Gastroesophageal sphincter (tissue), 4 donors: ENCODE results near the gene ARID1B. TPM values are rescaled to one million over a fixed set of nuclear protein-coding genes. Genes with fewer than 3 reads are reported as not detected.

Experiments used
- ATAC-seq: fragments of 150-250 bp; one replicate; pipeline ENCODE4 v1.9.1; 2016; ENCODE audit warnings: mild to moderate bottlenecking, moderate library complexity
- H3K27ac ChIP-seq, 4 donors: fragments of 200-600 bp; sonication (generic) in 3 of 4; 1 replicate in 3 of 4; 2 replicates in 1 of 4; pipeline ENCODE4 v1.5.1; 2016 to 2019
- H3K27me3 ChIP-seq: fragments of 200-600 bp; sonication (generic); one replicate; pipeline ENCODE4 v1.5.1; 2019
- H3K36me3 ChIP-seq, 2 donors: fragments of 200-600 bp; sonication (generic); one replicate each; pipeline ENCODE4 v1.5.1; 2019; ENCODE audit warnings: control low read depth in 1 of 2
- H3K4me1 ChIP-seq, 3 donors: fragments of 200-600 bp; sonication (generic); 1 replicate in 2 of 3; 2 replicates in 1 of 3; pipeline ENCODE4 v1.5.1; 2016 to 2019; ENCODE audit warnings: control low read depth in 2 of 3
- H3K4me3 ChIP-seq, 2 donors: fragments of 200-600 bp; sonication (generic); one replicate each; pipeline ENCODE4 v1.5.1; 2019; ENCODE audit warnings: mild to moderate bottlenecking in 1 of 2, moderate library complexity in 1 of 2
- H3K9me3 ChIP-seq, 3 donors: fragments of 200-600 bp; sonication (generic); one replicate each; pipeline ENCODE4 v1.5.1; 2017 to 2019; ENCODE audit warnings: control low read depth in 2 of 3
- CTCF ChIP-seq, 4 experiments: fragments of 200-600 bp in 2 of 4; fragments of 450-650 bp in 2 of 4; sonication (generic) in 1 of 4; IDR thresholded peaks; one replicate each; pipeline ENCODE4 v1.5.1; 2017 to 2019; ENCODE audit warnings: antibody characterized with exemption in 4 of 4, mild to moderate bottlenecking in 2 of 4, moderate library complexity in 2 of 4
- EP300 ChIP-seq: sonication (generic); formaldehyde crosslinking; IDR thresholded peaks from one replicate; pipeline ENCODE4 v1.6.1; 2017; ENCODE audit warnings: antibody characterized with exemption, mild to moderate bottlenecking
- POLR2A ChIP-seq, 2 donors: fragments of 450-650 bp; IDR thresholded peaks; one replicate each; pipeline ENCODE4 v1.6.1; 2017; ENCODE audit warnings: antibody characterized with exemption in 2 of 2, mild to moderate bottlenecking in 2 of 2, moderate library complexity in 1 of 2
- POLR2AphosphoS5 ChIP-seq: sonication (generic); formaldehyde crosslinking; IDR thresholded peaks from one replicate; pipeline ENCODE4 v1.6.1; 2017; ENCODE audit warnings: antibody characterized with exemption
- WGBS, 2 donors: methylation state at CpG; one replicate each; pipeline ENCODE4 v1.1.5; 2018; ENCODE audit warnings: low coverage in 1 of 2; 5-methylcytosine and 5-hydroxymethylcytosine counted together
- total RNA-seq, 4 donors: library from RNA; depleted of rRNA; stranded (reverse); fragments of >200 nt; gene quantifications; one replicate each; pipeline ENCODE4 v1.1.0, GENCODE V29; 2016

The ARID1B gene
- total RNA-seq, 4 donors from 2014 or later, result 40.0 to 106 (median 79.7) TPM

DNA sequence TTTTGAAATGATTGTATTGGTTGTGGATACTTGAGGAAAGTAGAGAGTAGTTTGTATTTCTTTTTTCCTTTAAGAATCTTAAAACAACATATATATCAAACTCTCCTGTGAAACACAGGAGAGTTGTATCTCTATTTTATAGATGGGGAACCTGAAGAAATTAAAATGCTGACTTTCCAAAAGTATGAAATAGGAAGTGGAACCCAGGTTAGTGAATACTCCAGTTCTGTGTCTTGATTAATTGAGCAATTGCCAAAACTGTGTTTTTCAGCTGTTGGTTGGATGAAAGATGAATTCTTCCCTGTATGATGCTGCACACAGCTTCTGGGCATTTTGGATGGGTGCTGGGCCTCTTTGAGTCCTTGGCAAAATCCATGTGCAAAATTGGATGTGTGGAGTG lies 86.3 kb downstream of the ARID1B start:
- peaks cover 0 to 54% (median 4%) of the 10 kb centered on the region in 3 donors for H3K4me1 ChIP-seq
- no peaks in the 10 kb centered on the region for H3K27me3 ChIP-seq
- no peak for ATAC-seq
- H3K9me3 ChIP-seq, result no peaks in the 10 kb centered on the region
- H3K36me3 ChIP-seq, result no peaks in the 10 kb centered on the region
- TF ChIP-seq CTCF (IDR thresholded peaks at IDR 0.05), result no peak
- no peak for TF ChIP-seq EP300
- TF ChIP-seq POLR2A (IDR thresholded peaks at IDR 0.05), result no peak
- TF ChIP-seq POLR2AphosphoS5, result no peak
- H3K27ac ChIP-seq, result no peak overlapping the region
- no peak overlapping the region for H3K4me3 ChIP-seq

- TF ChIP-seq CTCF (IDR thresholded peaks at IDR 0.05) (no peak), POLR2AphosphoS5 (no peak), POLR2A (IDR thresholded peaks at IDR 0.05) (no peak), EP300 (no peak)
- H3K36me3 ChIP-seq, result no peaks in the 10 kb centered on the region
- no peak overlapping the region for H3K27ac ChIP-seq
- WGBS, 2 donors, result 96% methylated on average over 6 of the region's 6 CpGs
- H3K9me3 ChIP-seq, result no peaks in the 10 kb centered on the region
- H3K4me3 ChIP-seq, result no peak overlapping the region
- no peaks in the 10 kb centered on the region for H3K27me3 ChIP-seq
- no peak for ATAC-seq
- peaks cover 0 to 52% (median under 1%) of the 10 kb centered on the region in 3 donors for H3K4me1 ChIP-seq
Measured at GRCh38 chr6:156864557-156864956, 87.4 kb downstream of the ARID1B start.

DNA sequence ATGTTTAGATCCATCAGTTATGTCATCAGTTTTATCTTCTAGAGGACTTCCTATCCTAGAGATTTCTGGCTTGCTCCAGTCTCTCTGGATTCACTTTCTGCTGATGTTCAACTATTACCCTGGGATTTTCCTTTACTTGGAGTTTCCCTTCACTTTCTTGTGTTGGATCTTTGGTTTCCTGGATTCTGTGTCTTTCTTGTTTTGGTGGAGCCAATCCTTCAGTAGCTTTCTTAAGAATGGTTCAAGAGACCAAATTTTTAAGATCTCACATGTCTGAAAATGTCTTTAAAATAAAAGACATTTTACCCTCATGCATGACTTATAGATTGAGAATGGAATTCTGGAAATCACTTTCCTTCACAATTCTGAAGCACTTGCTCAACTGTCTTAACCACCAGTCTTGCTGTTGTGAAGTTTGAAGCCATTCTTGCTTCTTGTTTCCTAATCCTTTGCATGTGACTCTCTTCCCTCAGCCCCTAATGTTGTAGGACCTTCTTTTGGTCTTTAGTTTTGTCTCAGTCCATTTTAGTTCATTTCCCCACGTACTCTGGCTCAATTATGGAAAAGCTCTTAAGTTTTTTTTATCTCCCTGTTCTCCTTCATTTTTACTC lies 87.9 kb downstream of the ARID1B start:
- 86 to 100% methylated on average over 1 of the region's 1 CpG for WGBS, 2 donors
- H3K27me3 ChIP-seq, result no peaks in the 10 kb centered on the region
- no peak overlapping the region for H3K27ac ChIP-seq
- peaks cover 2 to 52% (median 3%) of the 10 kb centered on the region in 3 donors for H3K4me1 ChIP-seq
- no peak for ATAC-seq
- no peak overlapping the region for H3K4me3 ChIP-seq
- no peaks in the 10 kb centered on the region for H3K36me3 ChIP-seq
- no peak for TF ChIP-seq CTCF (IDR thresholded peaks at IDR 0.05)
- TF ChIP-seq POLR2AphosphoS5, result no peak
- TF ChIP-seq POLR2A (IDR thresholded peaks at IDR 0.05), result no peak
- no peak for TF ChIP-seq EP300
- no peaks in the 10 kb centered on the region for H3K9me3 ChIP-seq

GRCh38 chr6:156866220-156867015 lies 89.2 kb downstream of the ARID1B start:
- WGBS, 2 donors, result 15 to 50% methylated on average over 7 to 8 of the region's 10 CpGs
- peak; percentile 46 for ATAC-seq
- no peaks in the 10 kb centered on the region for H3K27me3 ChIP-seq
- no peak overlapping the region for H3K4me3 ChIP-seq
- TF ChIP-seq EP300 (no peak), CTCF (IDR thresholded peaks at IDR 0.05) (peak in 1 of 4 experiments; percentile 24), POLR2AphosphoS5 (no peak), POLR2A (IDR thresholded peaks at IDR 0.05) (no peak)
- peaks cover 2 to 58% (median 4%) of the 10 kb centered on the region in 3 donors for H3K4me1 ChIP-seq
- H3K36me3 ChIP-seq, result no peaks in the 10 kb centered on the region
- H3K9me3 ChIP-seq, result no peaks in the 10 kb centered on the region
- peak overlapping the region in 1 of 4 donors; percentile 16 for H3K27ac ChIP-seq

- Histone ChIP-seq H3K27ac (no peak overlapping the region), H3K4me1 (peaks cover 2 to 60% (median 4%) of the 10 kb centered on the region in 3 donors), H3K36me3 (no peaks in the 10 kb centered on the region), H3K4me3 (no peak overlapping the region), H3K27me3 (no peaks in the 10 kb centered on the region), H3K9me3 (no peaks in the 10 kb centered on the region)
- ATAC-seq, result no peak
- no peak for TF ChIP-seq POLR2A (IDR thresholded peaks at IDR 0.05)
- WGBS, 2 donors, result 83 to 100% methylated on average over 2 of the region's 2 CpGs
Measured at GRCh38 chr6:156867121-156867520, 89.9 kb downstream of the ARID1B start.
